ENCODE results near the gene KIF2A.

Gene KIF2A

DNA sequence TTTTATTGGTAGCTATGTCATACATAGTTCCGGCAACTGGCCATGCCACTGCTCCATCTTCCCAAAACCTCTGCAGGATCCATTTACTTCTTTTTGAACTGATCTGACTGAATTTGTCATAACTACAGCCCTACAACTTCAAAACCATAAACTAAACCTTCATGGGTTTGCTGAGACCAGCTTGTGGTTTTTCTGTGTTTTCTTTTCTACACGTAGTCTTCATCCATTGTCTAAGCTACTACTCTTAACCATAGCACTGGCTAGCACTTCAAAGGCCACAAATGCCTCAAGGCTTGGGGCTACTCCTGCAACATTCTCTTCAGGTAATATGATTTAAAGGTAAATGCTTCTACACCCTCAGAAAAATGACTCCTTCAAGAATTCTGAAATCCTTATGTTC, 9.0 kb upstream of the KIF2A start:
- DNase-seq, result no peak

GRCh38 chr5:62298118-62298517, 7.9 kb upstream of the KIF2A start:
- DNase-seq, result no peak

DNA sequence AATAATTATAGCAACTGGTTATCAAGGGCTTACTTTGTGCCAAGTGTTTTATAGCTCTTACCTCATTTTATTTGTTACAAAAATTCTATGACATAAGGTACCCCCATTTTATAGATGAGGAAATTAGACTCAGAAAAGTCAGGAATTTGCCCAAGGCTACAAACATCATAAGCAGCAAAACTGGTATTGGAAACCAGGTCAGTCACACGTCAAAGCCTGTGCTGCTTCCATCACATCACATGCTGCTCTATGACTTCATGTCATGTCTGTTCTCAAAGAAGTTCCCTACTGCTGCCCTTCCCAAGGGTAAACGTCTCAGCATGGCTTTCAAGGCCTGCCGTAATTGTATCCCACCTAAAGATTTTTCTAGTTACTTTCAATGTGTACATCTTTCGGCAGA, 6.9 kb upstream of the KIF2A start:
- DNase-seq, result no peak

- DNase-seq, result no peak
Observed at GRCh38 chr5:62299600-62299999, 6.4 kb upstream of the KIF2A start.

GRCh38 chr5:62305358-62305714, 670 bp upstream of the KIF2A start:
- DNase-seq, result no peak

DNA sequence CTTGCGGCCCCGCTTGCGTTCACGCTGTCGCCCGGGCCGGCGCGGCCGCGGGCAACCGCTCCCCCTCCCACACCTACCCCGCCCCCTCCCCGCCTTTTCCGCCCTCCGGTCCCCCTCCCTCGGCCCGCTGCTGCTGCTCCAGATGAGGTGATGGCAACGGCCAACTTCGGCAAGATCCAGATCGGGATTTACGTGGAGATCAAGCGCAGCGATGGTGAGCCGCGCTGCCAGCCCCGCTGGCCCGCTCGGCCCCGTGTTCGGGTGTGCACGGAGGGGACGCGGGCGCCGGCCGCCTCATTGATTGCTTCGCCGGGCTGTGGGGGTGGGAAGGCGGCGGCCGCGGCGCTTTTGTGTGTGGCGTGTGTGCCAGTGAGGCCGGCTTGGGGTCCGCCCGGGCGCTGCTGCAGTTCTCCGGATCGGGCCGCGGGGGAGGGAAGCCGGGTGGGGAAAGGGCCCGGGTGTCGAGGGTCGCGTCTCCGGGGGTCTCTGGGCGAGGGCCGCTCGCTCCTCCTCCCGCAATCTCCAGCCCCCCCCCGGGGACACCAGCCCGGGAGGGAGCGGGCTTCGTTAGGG, 403 bp downstream of the KIF2A start:
- DNase-seq, result no peak

- DNase-seq, result peak; percentile 81
Observed at GRCh38 chr5:62306896-62307689, 1.1 kb downstream of the KIF2A start.

- no peak for DNase-seq
Observed at GRCh38 chr5:62308439-62308838, 2.4 kb downstream of the KIF2A start.

DNA sequence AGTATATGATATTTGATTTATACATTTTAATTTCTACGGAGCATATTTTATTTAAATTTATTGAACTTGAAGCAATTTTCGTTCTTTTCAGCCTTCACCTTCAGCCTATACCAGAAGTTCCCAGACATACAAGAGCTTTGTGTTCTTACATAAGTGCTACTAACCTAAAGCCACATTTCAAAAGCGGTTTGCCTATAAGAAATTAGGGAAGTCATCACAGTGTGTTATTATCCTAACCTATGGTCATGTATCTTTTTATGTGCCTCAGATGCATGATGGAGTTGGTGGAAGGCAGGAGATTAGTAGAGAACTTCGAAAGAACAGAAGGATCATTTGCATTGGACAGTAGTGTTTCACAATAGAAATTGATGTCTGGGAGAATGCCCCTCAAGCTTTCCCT, 3.1 kb downstream of the KIF2A start:
- DNase-seq, result no peak

DNA sequence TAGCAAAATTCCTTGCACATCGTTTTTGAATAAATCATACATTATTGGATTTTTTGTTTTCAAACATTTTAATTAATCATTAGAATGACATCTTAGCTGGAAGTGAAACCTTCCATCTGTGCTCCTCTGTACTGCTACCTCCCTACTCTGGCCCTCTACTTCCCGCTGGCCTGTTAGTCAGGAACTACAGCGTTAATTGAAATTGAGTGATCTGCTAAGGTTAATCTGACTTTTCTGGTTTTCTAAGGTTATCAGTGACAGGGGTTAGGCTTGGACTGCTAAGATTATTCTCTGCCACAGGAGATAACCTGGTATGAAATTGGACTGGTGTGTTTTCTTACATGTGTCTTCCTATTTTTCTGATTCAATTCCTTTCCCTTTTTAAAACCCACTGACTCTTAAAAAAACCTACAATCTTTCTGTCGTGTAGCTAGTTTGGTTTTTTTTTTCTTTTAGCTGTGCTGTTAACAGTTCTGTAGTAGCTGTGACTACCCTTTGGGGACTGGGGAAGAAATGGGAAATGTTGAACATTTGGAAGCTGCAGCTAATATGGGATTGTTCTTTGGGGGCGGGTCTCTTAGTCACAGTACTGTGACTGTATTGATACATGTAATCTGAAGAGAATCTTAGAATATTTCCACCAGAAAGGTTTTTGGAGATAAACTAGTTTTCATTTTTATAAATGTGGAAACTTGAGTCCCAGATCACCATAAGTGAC, 4.6 kb downstream of the KIF2A start:
- DNase-seq, result no peak

DNA sequence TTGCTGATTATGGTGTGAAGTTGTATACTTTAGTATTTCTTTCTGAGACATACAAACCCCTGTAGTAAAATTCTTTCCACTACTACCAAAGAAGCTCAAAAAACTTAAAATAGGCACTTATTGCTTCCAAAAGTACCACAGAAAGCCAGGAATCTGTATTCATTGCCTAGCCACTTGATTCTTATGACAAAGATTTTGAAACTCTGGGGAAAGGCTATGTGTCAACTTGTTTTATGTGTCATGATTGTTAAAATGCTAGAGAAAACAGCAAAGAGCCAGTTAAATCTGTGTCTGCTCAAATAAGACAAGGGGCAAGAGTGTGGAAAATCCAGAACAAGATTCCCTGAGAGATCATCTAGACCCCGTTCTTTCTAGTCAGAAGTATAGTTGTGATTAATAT, 6.0 kb downstream of the KIF2A start:
- DNase-seq, result no peak

GRCh38 chr5:62312674-62313073, 6.7 kb downstream of the KIF2A start:
- no peak for DNase-seq

- DNase-seq, result no peak
Observed at GRCh38 chr5:62314213-62314830, 8.3 kb downstream of the KIF2A start.

GRCh38 chr5:62315376-62316175, 9.6 kb downstream of the KIF2A start:
- no peak for DNase-seq

DNA sequence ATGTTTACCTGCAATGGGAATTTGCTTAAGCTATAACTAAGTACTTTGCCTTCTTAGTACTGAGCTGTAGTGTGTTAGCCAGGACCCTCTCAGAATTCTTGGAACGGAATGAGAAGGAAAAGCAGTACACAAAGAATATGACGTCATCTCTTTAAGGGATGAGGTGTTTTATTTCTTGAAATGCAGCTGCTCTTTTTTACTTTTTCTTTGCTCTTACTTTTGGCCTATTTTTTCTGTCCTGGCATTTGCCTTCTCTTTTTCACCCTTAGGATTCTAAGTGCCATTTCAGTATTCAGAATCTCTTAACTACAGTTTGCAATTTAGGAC, 10.1 kb downstream of the KIF2A start:
- DNase-seq, result no peak

- no peak for DNase-seq
Observed at GRCh38 chr5:62317810-62318209, 11.8 kb downstream of the KIF2A start.

DNA sequence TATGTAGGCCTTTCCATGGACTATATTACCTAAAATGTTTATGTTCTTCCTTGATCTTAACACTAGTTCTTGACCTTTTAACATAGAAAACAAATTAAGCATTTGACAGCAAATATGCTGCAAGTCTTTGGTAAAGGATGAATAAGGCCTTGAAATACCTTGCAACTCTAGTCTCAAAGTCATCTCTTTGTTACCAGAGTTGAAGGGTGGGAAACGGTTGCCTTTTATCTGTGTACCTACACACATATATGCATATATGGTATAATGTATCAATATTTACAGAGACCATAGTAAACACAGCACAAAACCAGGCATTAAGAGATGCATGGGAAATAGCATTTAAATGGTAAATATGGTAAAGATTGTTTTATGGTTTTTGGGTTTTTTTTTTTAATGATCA, 16.5 kb downstream of the KIF2A start:
- no peak for DNase-seq

- no peak for DNase-seq
Observed at GRCh38 chr5:62326302-62326701, 20.3 kb downstream of the KIF2A start.

DNA sequence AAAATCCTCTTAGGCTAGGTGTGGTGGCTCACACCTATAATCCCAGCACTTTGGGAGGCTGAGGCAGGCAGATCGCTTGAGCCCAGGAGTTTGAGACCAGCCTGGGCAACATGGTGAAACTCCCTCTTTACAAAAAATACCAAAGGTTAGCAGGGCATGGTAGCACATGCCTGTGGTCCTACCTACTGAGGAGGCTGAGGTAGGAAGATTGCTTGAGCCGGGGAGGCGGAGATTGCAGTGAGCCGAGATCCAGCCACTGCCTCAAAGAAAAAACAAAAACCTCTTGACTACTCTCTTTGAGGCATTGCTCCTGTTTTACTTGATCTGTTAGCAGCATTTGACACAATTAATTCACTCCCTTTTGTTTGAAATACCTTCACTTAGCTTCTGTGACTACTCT, 20.7 kb downstream of the KIF2A start:
- DNase-seq, result no peak

DNA sequence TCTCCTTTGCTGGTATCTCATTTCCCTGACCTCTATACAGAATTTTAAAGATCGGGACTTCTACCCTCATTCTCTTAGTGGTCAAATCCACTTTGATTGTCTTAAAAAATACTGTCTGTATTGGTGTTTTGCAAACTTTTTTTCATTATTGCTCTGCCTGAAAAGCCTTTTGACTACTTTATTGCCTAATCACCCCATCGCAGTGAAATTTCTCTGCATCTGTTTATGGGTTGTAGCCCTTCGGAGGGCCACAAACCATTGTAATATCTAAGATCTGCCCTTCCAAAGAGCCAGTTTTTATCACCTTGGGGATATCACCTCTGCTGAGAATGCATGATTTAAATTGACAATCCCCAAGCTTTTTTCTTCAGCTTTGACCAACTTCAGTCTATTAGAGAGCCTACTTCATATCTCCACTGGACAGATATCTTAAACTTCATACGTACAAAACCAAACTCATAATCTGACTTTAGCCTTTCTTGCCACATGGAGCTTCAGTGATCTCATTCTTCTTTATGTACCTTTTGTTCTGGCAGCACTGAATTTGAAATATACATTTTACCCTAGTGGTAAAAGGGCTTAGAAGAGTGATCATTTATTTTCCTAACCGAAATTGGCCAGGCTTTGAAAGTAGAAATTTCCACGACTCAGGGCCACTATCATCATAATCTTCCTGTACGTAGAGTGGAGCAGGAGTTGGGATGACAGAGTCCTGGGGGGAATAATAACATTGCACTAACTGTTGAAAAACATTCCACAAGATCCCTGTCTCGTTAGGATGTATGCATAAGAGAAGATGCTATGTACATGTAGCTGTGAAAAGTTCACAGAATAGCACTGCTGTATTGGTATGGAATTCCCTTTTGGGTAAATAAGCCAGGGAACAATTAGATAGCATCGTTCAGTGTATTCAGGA, 21.4 kb downstream of the KIF2A start:
- DNase-seq, result no peak

DNA sequence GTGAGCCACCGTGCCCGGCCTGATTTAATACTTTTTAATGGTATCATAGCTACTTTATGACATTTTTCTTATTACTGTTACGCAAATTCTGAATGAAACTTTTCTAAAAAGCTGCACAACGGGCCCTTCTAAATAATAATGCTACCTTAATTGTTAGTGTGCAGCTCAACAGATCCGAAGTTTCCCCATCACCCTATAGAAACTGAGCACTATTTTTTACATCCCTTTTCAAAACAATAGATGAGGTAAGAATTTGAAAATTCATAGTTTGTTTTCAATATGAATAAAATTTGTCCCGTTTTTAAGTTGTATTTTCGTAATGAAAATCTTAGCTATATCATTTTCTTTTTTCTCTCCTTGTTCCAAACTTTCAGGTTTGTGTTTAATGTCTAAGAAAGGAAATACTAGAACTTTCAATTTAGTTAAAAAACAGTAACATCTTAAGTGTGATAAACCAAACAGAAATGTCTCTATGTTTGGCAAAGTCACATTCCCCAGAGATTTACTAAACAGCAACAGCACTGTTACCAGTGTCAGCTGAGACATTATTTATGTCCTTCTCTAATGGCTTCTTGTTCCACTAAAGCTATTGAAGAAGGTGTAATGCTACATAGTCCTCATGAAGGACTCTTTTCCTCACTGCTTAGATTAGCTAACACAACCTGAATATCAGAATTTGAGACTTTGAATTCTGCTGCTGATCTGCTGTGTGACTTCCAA, 22.9 kb downstream of the KIF2A start:
- no peak for DNase-seq

Measured in eye (tissue), 1 donor.